Measurements from ENCODE around the gene INPP5K.
"Not testable (repeated sequence)": the region's sequence is repeated elsewhere in the genome, so short reads cannot be mapped to it uniquely, and the experiment has no call there.

Gene INPP5K

GRCh38 chr17:1464186-1464585, 52.2 kb downstream of the INPP5K start:
- no peak for DNase-seq (ENCODE audit: low read depth in 2 of 2)

GRCh38 chr17:1462164-1463112, 54.0 kb downstream of the INPP5K start:
- no peak for DNase-seq (ENCODE audit: low read depth in 2 of 2)

DNA sequence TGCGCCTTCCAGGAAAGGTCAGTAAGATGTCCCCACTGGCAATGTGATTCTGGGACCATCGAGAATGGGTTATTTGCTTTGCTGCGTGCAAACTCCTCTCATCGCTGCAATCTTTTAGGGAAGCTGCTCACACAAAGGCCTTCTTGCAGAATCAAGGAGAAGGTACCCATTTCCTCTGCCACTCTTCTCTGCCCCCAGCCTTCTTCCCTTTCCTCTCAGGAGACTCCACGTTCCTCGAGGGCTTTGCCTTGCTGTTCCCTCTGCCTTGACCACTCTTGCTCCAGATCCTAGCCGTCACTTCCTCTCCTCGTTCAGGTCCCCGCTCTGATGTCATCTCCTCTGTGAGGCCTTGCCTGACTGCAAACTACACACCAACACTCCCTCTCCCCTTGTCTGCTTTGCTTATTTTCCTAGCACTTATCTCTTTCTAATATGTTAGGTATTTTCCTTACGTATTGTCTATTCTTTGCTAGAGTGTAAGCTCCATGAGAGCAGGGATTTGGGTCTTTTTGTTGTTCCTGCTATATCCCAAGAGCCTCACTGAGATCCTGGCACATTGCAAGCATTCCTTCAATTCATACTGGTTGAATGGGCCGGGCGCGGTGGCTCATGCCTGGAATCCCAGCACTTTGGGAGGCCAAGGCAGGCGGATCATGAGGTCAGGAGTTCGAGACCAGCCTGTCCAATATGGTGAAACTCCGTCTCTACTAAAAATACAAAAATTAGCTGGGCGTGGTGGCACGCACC, 55.0 kb downstream of the INPP5K start:
- no peak for DNase-seq (ENCODE audit: low read depth in 2 of 2)

GRCh38 chr17:1460233-1460632, 56.2 kb downstream of the INPP5K start:
- no peak for DNase-seq (ENCODE audit: low read depth in 2 of 2)

DNA sequence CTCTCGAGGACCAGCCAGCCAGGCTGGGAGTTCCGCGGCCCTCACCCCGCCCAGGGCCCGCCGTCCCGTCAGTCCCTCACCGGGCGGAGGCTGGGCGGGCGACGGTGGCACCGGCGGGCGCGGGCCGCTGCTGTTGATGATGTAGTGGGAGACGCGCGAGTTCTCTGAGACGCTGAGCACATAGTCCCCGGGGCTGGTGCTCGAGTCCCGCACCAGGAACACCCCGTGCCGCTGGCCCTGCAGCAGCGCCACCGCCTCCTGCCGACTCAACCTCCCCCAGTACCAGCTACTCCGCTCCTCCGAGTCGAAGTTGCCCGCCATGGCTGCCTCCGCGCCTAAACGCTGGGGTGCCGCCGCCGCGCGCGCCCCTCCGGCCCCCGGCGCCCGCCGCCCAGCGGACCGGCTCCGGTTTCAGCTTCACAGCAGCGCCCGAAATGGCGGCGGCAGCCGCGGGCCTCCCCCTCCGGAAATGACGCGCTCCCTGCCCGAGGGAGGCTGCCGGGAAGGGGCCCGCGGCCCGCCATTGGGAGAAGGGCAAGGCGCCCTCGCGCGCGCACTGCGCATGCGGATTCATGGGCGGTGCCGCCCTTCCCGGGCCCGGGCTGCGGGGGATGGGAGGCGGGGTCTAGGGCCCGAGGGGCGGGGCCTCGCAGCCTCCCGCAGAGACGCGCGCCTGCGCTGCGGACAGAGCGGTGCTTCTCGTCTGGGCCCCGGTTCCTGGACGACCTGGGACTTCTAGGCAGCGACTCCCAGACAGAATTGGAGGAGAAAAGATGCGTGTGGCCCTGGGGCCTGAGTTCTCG, 60.4 kb downstream of the INPP5K start, which contains the start of gene CRK:
Gene CRK, minus strand, starts transcription at position 436 of the 803 bp plus-strand sequence. Its CDS starts 115 bp downstream, at position 321.
- DNase-seq (ENCODE audit: low read depth in 2 of 2): peak; percentile 98

- DNase-seq (ENCODE audit: low read depth in 2 of 2): peak in 1 of 2 donors; percentile 23
Observed at GRCh38 chr17:1455291-1455796, 61.1 kb downstream of the INPP5K start.

DNA sequence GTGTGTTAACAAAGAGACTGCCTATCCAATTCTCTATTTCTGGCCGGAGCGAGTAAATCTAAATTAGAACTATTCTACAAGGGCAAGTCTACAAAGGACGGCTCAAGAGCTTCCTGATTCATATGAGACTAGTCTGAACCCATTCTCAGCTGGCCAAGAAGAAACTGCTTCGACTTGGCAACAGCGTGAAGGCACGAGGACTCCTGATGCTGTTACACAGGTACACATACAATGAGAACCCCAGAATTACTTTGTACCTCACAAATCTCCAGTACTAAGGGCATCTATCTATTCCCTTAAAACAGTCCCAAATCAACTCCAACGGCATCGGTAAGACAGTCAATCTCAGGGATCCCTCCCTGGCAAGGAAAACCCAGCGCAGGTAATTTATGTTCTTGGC, 61.9 kb downstream of the INPP5K start:
- no peak for DNase-seq (ENCODE audit: low read depth in 2 of 2)

DNA sequence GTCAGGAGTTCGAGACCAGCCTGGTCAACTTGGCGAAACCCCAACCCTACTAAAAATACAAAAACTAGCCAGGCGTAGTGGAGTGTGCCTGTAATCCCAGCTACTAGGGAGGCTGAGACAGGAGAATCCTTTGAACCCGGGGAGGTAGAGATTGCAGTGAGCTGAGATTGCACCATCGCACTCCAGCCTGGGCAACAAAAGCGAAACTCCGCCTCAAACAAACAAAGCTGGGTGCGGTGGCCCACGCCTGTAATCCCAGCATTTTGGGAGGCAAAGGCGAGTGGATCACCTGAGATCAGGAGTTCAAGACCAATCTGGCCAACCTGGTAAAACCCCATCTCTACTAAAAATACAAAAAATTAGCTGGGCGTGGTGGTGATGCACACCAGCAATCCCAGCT, 62.7 kb downstream of the INPP5K start:
- not testable (repeated sequence) for DNase-seq (ENCODE audit: low read depth in 2 of 2)

- no peak for DNase-seq (ENCODE audit: low read depth in 2 of 2)
Observed at GRCh38 chr17:1452836-1453235, 63.6 kb downstream of the INPP5K start.

DNA sequence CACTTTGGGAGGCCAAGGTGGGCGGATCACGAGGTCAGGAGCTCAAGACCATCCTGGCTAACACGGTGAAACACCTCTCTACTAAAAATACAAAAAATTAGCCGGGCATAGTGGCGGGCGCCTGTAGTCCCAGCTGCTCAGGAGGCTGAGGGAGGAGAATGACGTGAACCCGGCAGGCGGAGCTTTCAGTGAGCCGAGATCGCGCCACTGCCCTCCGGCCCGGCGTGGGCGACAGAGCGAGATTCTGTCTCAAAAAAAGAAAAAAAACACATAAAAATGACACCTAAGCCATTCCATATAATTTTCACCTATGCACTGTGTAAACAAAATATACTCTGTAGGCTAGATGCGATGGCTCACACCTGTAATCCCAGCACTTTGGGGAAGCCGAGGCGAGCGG, 66.2 kb downstream of the INPP5K start:
- not testable (repeated sequence) for DNase-seq (ENCODE audit: low read depth in 2 of 2)

- no peak for DNase-seq (ENCODE audit: low read depth in 2 of 2)
Observed at GRCh38 chr17:1449412-1449967, 66.9 kb downstream of the INPP5K start.

DNA sequence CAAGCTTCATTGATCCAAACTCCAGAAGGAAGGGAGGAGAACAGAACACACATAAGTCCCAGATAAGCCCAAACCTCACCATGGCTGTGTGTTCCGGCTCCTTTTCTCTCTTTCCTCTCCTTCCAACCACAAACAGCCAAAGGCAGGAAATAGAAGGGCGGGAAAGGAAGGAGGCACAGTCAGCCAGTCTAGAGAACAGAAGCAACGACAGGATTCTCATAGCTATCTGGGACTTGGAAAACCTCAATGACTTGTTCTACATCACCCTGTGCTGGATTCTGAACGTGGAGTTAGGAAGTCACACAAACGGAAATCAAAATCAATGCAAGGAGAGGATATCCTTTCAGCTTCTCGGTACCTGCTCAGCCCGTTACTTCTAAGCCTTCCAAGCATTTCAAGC, 69.4 kb downstream of the INPP5K start:
- DNase-seq (ENCODE audit: low read depth in 2 of 2): no peak

GRCh38 chr17:1446201-1446600, 70.2 kb downstream of the INPP5K start:
- no peak for DNase-seq (ENCODE audit: low read depth in 2 of 2)

DNA sequence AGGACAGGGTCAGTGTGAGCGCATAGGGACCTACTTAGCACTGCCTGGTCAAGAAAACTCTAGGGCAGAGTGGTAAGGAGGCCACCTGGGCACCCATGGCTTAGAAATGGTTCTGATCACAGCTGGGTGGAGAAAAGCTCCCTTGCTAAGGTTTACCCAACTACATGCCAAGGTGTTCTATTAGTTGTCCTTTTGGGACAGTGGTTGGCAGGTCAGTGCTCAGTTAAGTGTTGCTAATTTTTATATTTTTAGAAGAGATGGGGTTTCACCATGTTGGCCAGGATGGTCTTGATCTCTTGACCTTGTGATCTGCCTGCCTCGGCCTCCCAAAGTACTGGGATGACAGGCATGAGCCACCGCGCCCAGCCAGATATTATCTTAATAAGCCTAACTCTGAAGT, 70.7 kb downstream of the INPP5K start:
- not testable (repeated sequence) for DNase-seq (ENCODE audit: low read depth in 2 of 2)
